Body of pancreas (tissue), 4 donors: ENCODE results near the gene NDC1.

Source experiments
- CTCF ChIP-seq, 7 experiments: fragments of 450-650 bp in 4 of 7; fragments of 200-600 bp in 3 of 7; sonication (generic) in 3 of 7; IDR thresholded peaks; one replicate each; pipeline ENCODE4 v1.5.1; 2016 to 2019; ENCODE audit warnings: antibody characterized with exemption in 7 of 7
- POLR2A ChIP-seq, 3 donors: fragments of 450-650 bp; IDR thresholded peaks; one replicate each; pipeline ENCODE4 v1.6.1; 2016; ENCODE audit warnings: antibody characterized with exemption in 3 of 3, mild to moderate bottlenecking in 2 of 3

DNA sequence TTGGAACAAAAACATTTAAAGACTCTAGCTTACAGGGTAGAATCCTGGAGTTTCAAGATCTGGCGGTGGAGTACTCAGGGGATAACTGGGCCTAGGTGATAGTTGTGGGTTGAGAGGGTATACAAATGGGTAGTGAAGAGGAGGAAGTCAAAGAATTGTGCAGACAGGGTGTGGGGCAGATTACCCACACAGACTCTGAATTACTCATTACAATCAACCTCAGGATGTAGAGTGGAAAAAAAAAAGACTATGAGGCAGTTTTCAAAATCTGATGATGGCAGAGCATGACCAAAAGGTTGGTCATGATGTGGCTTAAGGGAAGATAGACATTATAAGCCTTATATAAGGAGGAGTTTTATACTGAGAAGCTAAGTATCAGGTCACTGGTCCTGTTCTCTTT lies 55.0 kb downstream of the NDC1 start:
- TF ChIP-seq CTCF (IDR thresholded peaks at IDR 0.05) (no peak), POLR2A (IDR thresholded peaks at IDR 0.05) (no peak)
